ENCODE measurements around the gene GPC6.
"Not testable (repeated sequence)": the region's sequence is repeated elsewhere in the genome, so short reads cannot be mapped to it uniquely, and the experiment has no call there.

Gene GPC6

GRCh38 chr13:93226623-93227279, at the start of gene GPC6:
GPC6 (plus strand) TSS chr13:93226807.
- DNase-seq = peak; percentile 34

- no peak for DNase-seq
These were observed 46.1 kb upstream of the GPC6 start for GRCh38 chr13:93180356-93180969.

GRCh38 chr13:93182406-93182805, 44.2 kb upstream of the GPC6 start:
- no peak for DNase-seq

GRCh38 chr13:93183302-93183701, 43.3 kb upstream of the GPC6 start:
- no peak for DNase-seq

GRCh38 chr13:93190006-93190405, 36.6 kb upstream of the GPC6 start:
- DNase-seq = no peak

DNA sequence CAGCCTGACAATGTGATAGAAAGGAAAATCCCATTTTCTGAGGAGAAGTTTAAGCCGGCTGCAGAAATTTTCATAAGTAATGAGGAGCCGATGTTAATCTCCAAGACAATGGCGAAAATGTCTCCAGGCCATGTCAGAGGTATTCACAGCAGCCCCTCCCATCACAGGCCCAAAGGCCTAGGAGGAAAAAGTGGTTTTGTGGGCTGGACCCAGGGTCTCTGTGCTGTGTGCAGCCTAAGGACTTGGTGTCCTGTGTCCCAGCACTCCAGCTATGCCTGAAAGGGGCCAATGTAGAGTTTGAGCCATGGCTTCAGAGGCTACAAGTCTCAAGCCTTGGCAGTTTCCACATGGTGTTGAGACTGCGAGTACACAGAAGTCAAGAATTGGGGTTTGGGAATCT, 32.9 kb upstream of the GPC6 start:
- no peak for DNase-seq

- no peak for DNase-seq
These were observed 26.8 kb upstream of the GPC6 start for GRCh38 chr13:93199856-93200255.

DNA sequence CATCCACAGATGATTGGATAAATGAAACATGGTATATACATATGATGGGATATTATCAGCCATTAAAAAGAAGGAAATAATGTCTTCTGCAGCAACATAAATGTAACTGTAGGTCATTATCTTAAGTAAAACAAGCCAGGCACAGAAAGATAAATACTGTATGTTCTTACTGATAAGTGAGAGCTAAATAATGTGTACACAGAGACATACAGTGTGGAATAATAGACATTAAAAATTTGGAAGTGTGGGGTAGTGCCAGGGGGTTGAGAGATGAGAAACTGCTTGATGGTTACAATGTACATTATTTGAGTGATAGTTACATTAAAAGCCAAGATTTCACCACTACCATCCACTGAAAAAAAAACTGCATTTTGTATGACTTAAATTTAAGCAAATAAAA, 26.0 kb upstream of the GPC6 start:
- DNase-seq = no peak

DNA sequence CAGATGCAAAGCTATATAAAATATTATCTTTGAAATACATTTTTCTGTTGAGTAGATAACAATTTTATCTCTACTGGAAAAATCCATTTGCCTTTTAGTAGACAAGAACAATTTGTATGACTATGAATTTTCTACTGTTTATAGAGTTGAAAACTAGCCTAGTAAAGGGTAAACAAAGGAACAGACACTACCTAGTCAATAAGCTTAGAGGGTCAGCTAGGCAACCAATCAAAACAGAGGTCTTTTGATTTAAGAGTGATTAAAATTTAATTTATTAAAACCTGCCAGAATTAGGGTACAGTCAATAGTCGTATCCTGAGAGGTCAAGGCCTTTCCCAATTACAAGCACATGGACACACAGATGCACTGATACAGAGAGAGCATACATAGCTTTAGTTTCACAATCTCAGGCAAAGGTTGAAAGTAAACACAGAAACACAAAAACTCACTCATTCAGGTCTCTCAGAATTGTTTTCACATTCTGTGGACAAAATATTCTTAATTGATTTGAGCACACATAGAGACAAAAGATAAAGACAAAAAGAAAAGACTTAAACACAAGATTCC, 24.5 kb upstream of the GPC6 start:
- no peak for DNase-seq

DNA sequence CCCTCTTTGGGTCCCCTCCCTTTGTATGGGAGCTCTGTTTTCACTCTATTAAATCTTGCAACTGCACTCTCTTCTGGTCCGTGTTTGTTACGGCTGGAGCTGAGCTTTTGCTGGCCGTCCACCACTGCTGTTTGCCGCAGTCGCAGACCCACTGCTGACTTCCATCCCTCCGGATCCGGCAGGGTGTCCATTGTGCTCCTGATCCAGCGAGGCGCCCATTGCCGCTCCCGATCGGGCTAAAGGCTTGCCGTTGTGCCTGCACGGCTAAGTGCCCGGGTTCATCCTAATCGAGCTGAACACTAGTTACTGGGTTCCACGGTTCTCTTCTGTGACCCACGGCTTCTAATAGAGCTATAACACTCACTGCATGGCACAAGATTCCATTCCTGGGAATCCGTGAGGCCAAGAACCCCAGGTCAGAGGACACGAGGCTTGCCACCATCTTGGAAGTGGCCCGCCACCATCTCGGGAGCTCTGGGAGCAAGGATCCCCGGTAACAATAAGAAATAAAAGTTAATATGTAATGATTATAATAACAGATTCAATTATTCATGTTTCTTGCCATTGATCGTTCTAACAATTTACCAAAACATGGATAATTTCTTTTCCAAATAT, 19.7 kb upstream of the GPC6 start:
- DNase-seq = not testable (repeated sequence)

DNA sequence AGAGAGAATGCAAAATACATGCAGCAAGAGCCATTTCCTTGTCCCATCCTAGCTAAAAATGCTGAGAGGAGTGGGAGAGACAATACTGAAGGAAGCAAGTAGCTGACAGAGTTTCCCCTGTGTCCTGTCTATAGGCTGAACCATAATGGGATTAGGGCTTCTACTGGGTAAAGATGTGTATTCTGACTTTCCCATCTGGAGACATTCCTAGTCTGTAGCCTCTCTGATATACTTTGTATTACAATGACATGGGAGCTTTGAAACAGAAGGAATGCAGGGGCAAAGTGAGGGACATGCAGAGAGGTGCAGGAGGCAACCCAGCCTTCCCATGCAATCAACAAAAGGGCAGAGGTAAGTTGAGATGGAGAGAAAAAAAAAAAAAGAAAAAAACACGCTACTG, 10.5 kb upstream of the GPC6 start:
- no peak for DNase-seq

- no peak for DNase-seq
These were observed 8.8 kb upstream of the GPC6 start for GRCh38 chr13:93217721-93218261.

GRCh38 chr13:93218583-93218982, 8.0 kb upstream of the GPC6 start:
- DNase-seq = no peak

- DNase-seq = no peak
These were observed 6.5 kb upstream of the GPC6 start for GRCh38 chr13:93220073-93220472.

GRCh38 chr13:93222976-93223375, 3.6 kb upstream of the GPC6 start:
- no peak for DNase-seq

DNA sequence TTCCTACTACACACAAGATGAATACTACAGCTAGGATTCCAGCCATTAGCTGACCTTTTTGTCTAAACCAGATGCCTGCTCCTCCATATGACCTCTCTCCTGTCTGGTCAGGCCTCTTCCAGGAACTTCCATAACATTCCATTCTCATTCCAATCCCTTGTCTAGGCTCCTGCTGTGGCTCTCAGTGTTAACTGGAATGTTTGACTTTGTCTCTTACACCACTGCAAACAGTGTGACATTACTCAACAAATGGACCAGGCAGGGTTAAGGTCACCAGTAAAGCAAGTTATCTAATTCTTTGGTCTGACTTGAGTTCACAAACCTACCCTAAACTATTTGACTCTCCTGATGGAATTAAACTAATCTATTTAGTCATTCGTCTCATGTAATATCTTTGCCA, 2.1 kb upstream of the GPC6 start:
- DNase-seq = no peak

- DNase-seq = no peak
These were observed 997 bp upstream of the GPC6 start for GRCh38 chr13:93225610-93226009.

- DNase-seq = no peak
These were observed 463 bp upstream of the GPC6 start for GRCh38 chr13:93226065-93226622.

GRCh38 chr13:93227280-93227877, 772 bp downstream of the GPC6 start:
- DNase-seq = peak; percentile 41

- DNase-seq = peak; percentile 68
These were observed 1.5 kb downstream of the GPC6 start for GRCh38 chr13:93227878-93228642.

DNA sequence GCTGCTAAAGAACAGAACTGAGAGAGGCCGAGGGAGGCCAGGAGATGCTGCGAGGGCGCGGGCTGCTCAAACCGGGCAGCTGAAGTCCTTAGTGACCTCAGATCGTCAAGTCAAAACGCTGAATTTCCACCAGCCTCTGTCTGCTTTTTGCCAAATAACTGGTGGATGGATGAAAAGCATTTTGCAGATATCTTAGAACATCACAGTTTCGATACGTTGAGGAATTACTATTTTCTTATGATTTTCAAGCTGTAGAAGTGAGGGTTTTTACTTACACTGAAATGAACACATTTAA, 2.0 kb downstream of the GPC6 start:
- no peak for DNase-seq

DNA sequence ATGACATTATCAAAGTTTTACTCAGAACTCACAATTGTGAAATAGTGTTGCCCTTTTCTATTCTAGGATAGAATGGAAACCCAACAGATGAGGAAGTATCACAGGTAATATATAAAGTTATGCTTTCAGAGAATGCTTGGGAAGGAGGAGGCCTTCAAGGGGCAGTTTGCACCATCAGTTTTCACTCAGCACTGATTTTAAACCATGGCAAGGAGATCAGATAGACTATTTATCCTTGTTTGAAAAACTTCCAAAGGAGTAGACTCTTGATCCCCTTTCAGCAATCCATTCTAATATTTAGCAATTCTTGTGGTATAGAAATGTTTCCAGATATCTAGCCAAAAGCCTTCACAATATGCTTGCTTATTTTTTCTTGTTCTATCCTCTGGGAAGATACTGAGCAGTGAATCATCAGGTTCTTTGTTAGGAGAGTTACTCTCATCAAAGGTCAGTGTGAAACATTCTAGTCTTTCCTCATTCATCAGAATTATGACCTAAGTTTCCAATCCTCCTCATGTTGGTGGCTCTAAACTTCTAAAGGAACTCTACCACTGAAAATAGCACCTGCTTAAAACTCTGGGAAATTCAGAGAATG, 3.8 kb downstream of the GPC6 start:
- no peak for DNase-seq
